GM19035 (cell line): ENCODE results near the gene KLK14.

Experiments used
- ATAC-seq: cut with Tn5 transposase; IDR thresholded peaks from one replicate; pipeline ENCODE4 v1.9.1; 2021; ENCODE audit not compliant: unreplicated experiment

The KLK14 gene

DNA sequence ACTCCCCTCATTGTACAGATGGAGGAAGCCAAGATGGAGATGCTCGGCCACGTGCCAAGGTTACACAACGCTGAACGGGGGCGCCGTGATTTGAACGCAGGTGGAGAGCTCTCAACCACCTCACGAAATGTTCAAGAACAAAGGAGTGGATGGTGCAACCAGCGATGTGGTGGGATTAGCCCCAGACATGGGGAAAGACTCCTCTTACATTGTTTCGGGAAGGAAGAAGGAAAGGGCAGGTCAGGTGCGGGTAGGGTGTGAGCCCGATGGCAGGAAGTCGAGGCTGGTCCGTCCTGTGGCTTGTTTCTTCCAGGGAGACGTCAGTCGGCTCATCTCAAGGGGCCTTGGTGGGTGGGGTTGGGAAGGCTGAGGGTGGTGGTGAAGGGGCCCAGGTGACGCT, 7.1 kb upstream of the KLK14 start:
- no peak for ATAC-seq

DNA sequence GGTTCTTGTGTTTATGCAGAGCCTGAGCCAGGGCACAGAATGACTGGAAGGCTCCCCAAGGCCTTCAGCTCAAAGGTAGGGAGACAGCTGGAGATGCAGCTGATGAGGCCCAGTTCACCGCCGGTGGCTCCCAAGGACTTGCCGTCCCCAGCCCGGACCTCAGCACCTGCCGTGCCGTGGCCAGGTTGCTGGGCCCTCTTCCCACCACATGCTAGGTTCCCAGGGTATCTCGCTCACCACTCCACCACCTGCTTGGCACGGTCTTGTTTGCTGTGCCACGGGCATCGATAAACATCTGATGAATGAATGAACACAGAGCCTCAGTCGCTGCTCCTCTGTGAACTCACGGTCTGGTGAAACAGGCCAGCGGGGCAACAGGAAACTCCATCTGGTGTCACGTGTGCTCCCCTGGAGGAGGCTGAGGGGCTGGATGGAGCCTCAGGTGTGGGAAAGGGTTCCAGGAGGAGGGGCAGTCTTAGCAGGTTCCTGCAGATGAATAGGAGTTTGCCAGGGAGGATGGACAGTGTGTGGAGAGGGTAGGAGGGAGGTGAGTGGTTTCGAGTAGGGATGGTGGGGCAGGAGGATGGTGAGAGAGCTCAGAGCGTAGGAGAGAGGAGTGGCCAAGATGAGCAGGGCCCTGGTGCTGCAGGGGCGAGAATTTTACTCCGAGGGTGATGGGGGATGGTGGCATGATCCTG, 3.6 kb upstream of the KLK14 start:
- no peak for ATAC-seq

DNA sequence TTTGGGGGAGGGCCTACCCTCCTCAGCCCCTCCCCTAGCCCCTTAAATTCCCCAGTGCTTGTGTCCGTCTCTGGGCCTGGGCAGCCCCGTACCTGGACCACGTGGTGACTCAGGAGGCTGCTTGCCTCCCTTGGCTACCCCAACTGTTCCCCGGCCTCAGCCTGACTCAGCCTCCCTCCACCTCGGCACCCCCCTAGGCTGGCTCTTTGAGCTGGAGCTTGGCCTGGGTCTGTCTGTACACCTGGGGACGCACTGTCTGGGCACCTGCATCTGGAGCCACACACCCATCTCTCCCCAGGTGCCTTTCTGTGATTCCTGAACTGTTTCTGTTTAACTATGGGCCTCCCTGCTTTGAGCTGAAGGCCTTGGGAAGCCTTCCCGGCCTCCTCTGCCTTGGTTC, 1.8 kb upstream of the KLK14 start:
- no peak for ATAC-seq

DNA sequence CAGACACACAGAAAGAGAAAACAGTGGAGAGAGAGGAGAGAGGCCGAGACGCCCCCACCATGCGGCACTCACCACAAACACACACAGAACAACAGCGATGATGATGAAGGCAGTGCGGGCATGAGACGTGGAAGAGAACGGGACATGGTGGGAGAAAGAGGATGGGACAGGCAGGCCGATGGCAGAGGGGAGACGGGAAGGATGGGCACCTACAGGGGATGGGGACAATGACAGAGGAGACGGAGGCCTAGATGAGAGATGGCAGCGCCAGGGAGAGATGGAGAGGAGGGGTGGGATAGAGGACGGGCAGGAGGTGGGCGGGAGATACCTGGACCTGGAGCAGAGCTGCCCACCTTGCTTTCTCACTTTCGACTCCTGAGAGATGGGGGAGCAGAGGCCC, 1.1 kb upstream of the KLK14 start:
- no peak for ATAC-seq

DNA sequence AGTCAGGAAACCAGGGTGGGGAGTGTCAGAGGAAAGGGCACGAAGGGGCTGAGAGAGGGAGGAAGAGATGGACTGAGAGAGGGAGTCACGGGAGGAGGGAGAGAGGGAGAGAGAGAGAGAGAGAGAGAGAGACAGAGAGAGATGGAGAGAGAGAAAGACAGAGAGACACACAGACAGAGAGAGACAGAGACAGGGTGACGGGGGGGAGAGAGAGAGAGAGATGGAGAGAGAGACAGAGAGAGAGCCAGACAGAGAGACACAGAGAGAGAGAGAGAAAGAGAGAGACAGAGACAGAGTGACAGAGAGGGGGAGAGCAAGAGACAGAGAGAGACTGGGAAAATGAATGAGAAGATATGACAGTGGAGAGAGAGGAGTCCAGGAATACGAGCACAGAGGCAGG, 494 bp upstream of the KLK14 start:
- no peak for ATAC-seq

DNA sequence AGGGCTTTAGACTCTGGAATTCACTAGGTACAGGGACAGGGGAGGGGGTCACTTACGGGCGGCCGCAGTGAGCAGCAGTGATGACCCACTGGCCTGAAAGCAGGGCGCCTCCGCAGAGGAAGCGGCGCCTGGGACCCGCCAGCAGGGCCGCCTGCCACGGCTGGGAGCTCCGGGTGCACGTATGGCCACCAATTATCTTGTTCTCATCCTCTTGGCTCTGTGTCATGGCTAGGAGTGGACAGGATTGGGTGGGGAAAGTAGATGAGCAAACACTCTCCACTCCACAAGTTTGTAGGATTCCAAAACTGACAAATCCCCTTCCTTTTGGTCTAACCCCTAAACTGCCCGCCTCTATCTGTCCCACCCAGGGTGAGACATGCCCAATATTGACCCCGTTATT, 1.2 kb downstream of the KLK14 start:
- ATAC-seq, result no peak

DNA sequence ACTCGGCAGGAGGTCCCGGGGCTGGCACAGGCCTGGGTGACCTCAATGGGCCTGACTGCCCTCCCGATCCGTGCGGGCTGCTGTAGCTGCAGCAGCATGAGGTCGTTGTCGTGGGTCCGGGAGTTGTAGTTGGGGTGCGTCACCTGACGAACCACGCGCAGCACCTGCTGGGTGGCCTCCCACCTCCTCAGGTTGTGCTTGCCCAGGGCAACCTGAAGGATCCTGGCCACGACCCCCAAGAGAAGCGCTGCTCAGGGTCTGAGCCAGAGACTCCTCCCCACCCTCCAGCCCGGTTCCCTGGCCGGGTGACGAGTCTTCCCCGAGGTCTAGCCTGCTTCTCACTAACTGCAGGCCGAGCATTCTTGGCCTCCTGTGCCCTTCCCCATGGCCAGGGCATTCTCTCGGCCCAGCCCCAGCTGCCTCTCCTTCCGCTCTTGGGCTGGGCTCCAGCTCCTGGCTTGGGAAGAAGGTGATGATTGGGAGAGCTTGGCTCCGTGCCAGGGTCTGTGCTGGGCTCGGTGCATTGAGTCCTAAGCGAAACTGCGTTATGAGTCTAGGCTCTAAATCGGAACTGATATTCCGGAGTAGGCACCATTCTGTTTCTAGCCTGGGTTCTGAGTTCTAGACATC, 3.1 kb downstream of the KLK14 start:
- ATAC-seq, result no peak

DNA sequence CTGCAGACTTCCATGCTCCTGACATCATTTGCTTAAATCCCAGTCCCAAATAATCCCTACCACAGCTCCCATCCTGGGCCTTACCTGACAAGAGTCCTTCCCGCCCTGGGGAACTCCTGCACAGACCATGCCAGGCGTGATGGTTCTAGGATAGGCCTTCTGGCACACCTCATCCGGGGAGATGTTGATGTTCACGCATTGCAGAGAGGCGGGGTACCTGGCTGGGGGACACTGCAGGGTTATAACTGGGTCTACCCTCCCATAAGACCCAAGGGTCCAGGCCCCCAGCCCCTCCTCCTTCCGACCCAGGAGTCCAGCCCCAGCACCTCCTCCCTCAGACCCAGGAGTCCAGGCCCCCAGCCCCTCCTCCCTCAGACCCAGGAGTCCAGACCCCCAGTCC, 4.0 kb downstream of the KLK14 start:
- no peak for ATAC-seq

DNA sequence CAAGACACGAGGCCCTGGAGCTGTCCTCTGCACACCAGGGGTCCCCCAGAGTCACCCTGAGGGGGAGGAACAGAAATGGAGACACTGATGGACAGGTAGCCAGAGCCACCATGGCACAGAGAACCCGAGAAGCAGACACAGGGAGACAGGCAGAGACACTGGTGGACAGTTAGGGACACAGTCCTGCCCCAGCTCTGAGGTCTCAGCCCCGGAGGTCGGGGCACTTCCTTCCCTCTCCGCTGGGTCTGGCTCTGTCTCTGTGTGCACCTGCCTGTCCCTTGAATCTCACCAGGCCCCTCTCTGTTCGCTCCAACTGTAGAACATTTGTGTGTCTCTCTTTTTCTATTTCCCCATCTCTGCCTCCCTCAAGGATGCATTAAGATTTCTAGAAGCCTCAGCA, 4.6 kb downstream of the KLK14 start:
- no peak for ATAC-seq

DNA sequence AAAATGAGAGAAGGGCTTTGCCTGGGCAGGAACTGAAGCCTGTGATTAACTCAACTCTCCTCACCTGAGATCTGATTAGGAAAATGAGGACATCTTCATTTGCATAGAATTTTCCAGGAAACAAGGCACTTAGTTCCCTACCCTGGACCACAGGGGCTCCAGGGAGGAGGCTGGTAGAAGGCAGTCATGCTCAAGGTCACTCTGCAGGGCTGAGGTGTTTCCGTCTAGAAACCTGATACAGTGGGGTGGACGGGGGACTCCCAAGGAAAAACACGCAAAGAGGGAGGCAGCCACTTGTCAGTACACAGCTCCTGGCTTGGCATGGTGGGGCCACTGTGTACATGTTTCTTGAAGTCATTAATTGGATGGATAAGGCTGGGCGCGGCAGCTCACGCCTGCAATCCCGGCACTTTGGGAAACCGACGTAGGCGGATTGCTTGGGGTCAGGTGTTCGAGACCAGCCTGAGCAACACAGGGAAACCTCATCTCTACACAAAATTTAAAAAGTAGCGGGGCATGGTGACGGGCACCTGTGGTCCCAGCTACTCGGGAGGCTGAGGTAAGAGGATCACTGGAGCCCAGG, 6.0 kb downstream of the KLK14 start:
- no peak for ATAC-seq

DNA sequence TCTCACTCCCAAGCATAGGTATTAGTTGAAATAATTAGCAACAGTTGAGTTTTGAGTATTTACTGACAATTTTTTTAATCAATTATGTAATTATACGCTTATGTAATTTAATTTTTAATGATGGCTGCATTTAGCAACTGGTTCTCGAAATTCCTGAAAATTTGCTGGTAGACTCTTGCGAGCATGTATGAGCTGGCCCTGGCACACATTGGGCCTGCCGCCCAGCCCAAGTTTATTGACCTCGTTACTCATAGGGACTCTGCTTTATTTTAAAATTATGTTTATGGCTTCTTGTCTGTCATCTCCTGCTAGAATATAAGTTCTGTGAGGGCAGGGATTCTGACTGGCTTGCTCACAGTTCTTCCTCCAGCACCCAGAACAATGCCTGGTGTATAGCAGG, 6.7 kb downstream of the KLK14 start:
- no peak for ATAC-seq

DNA sequence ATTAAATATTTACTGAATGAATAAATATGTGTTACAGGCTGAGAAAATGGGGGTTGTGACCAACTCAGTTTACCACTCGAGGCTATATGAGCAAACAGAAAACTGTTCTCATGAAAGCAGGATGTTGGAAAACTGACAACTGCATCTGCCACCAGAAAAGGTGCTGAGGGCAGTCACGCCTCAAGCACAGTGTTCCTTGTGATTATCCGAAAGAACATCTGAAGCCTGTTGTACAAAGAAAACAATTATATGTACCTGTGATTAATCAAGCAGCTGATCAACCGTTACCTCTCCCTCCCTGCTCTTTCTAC, 11.6 kb downstream of the KLK14 start:
- no peak for ATAC-seq

DNA sequence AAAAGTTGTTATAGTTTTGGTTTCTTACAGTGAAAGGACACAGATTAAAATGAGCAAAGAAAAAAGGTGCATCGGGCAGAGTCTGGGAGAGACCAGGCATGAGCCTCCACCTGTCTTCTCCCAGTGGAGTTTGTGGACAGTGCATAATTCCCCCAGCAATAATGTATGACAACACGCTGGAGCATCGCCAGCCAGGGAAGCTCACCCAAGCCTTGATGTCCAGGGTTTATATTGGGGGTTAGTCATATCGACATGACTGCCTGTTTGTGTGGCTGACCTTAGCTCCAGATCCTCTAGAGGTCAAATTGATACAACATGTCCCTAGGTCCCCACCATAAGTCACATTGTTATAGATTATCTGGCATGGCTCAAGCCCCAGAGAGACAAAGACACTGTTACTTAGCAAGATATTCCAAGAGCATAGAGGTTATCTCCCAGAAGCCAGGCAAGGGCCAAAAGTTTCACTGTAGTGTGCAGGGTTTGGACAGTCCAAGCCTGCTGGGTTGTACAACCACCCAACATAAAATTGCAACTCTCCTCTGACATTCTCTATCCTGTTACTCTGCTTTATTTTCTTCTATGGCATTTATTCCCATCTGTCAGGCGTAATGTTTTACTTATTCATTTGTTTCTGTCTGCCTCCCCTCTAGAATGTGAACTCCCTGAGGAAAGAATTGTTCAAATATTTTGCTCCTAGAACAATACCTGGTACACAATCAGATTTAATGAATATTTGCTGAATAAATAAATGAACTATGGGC, 12.2 kb downstream of the KLK14 start:
- ATAC-seq, result no peak

DNA sequence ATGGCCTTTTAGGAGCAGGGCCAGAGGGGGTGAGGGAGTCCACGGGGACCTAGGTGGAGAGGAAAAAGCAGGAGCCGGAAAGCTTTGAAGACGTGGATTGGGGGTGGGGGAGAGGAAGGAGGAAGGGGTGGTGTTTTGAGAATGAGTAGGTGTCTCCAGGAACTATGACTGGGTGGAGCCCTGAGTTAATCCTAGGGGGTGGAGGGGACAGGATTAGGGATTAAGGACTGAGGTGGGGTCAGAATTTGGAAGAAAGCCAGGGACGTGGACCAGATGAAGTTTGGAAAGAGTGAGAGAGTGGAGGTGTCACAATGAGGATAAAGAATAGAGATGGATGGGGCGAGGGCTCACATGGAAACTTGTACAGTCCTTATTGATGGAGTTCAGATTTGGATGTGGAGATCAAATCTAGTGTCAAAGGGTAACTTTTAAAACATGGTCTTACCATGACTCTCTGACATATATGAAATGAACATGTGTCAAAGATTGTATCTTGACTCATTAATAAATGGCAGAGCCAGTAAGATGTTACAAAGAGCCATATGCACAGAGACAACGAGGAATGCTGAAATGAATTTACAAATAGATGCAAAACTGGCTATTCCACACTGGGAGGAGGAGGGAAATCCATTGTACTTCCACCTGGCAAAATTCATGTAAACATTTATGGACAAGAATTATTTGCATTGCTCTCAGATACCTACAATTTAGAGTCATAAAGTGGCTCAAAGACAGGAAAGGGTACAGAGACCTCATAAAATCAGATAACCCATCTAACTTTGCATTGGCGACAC, 16.1 kb downstream of the KLK14 start:
- ATAC-seq, result no peak

DNA sequence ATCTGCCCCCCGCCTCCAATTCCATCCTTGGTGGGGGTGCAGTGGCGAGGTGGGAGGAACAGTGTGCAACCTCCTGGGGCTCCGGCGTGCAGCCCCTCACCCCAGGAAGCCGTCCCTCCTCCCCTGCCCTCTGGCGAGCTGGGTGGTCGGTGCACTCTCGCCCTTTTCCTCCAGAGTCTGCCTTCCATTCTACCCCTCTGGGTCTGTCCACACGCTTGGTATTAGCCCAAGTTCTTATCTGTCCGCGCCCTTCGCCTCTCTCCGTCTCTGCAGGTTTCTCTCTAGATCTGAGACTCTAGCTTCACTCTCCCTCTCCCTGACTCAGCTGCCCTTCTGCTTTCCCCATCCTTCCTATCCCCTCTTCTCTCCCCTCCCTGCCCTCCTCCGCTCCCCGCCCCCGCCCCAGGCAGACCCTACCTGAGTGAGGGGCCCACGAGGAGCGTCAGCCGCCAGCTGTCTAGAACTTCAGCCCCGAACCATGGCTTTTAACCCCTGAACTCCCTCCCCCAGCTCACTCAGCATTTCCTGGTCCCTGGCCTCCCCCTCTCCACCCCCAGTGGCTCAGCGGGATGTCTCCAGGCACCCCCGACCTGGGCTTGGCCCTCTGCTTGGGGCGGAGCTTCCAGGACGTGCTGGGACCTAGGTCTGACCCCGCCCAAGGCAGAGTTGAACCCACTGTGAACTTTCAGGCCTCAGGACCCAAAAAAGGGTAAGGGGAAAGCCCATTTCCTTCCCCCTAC, 17.3 kb downstream of the KLK14 start:
- ATAC-seq, result no peak

DNA sequence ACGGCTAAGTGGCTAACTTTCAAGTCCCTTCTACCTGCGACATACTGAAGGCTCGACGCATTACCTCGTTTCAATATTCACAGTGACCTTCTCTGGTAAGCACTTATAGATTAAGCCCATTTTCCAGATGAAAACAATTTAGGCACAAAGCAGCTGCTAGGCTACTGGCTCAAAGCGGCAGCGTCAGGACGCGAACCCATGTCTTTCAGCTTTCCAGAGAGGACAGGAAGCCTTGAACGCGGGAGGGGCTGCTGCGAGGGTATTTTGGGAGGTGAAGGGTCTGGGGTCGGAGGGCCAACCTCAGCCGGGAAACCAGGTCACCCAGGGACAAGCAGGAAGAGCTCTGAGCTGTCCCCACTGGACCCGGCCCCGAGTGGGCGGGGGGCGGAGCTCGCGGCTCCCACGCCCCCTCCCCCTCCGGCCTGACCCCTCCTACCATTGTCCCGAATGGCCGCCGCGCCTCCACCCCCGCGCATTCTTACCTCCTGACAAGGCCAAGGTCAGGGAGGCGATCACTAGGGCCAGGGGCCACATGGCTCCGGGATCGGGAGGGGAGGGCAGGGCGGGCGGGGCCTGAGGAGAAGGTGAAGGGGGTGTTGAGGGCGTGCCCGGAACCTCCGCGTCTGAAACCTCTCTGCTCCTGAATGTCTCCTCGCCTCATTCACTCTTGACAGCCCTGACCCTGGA, 18.0 kb downstream of the KLK14 start, which contains the start of gene KLK13:
Gene KLK13 (minus strand): TSS at position 559 of the 687 bp plus-strand sequence. CDS start 25 bp downstream, at position 534.
- no peak for ATAC-seq

DNA sequence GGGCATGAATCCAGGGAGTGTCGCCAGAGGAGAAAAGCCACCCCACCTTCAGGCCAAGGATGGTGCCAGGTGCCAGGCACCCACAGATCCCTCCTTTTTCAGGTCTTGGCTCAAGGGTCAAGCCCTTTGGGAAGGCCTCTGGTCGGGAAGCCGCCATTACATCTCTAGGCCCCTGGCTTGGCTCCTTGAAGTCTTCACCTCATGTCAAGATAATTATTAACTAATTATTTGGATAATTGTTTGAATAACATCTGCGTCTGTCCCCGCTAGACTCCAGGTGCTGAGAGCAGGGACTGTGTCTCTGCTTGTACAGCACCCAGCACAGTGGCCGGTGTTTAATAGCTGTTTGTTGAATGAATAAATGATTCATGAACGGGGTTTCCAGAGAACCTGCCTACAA, 19.0 kb downstream of the KLK14 start:
- ATAC-seq, result no peak

DNA sequence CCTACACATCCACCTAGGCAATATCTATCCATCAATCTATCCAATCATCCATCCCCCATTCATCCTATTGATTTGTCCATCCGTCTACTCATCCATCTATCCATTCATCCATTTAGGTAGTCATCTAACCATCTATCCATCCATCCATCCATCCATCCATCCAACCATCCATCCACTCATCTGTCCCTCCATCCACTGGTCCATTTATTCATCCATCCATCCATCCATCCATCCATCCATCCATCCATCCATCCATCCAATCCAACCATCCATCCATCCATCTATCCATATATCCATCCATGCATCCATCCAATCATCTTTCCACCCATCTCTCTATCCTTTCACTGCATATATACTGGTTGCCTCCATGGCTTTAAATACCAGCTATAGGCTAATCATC, 21.7 kb downstream of the KLK14 start:
- no peak for ATAC-seq

DNA sequence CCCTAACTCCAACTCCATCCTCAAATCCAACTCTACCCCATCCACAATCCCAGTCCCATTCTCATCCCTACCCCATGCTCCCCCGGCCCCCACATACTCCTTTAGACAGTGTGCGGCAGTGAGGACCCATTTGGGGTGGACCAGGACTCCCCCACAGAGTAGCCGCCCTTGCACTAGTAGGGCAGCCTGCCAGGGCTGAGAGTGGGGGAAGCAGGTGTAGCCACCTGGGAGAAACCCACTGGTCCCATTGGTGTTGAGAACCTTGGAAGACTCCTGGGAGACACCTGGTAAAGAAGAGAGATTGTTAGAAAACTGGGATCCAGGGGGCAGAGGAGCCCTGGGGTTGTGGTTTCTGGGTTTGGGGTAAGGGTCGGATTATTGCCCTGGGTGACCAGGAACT, 22.4 kb downstream of the KLK14 start:
- ATAC-seq, result no peak

DNA sequence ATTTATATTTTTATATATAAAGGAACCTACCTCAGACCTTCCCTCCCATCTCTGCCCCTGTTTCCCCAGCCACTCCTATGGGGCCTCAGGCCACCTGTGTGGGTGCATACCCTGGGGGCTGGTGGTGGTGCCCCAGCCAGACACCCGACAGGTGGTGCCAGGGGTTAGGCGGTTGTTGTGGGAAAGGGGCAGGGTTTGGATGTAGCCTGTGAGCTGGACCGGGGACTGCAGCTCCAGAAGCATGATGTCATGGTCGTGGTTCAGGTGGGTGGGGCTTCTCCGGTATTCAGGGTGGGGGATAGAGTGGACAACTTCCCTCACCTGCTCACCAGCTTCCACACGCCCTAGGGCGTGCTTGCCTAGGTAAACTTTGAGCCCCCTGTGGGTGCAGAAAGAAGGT, 23.0 kb downstream of the KLK14 start:
- ATAC-seq, result no peak
